ENCODE results near the gene OLFM1.
"Not testable (repeated sequence)": the region's sequence is repeated elsewhere in the genome, so short reads cannot be mapped to it uniquely, and the experiment has no call there.

Gene OLFM1

GRCh38 chr9:135106551-135107270, 19.2 kb downstream of the OLFM1 start:
- no peak for DNase-seq (ENCODE audit: low read depth)
- no peak for TF ChIP-seq CTCF (IDR thresholded peaks at IDR 0.05; ENCODE audit: insufficient read depth, low read depth, low read length, missing control alignments)
- no peak overlapping the region for H3K4me3 ChIP-seq (ENCODE audit: low read length)

DNA sequence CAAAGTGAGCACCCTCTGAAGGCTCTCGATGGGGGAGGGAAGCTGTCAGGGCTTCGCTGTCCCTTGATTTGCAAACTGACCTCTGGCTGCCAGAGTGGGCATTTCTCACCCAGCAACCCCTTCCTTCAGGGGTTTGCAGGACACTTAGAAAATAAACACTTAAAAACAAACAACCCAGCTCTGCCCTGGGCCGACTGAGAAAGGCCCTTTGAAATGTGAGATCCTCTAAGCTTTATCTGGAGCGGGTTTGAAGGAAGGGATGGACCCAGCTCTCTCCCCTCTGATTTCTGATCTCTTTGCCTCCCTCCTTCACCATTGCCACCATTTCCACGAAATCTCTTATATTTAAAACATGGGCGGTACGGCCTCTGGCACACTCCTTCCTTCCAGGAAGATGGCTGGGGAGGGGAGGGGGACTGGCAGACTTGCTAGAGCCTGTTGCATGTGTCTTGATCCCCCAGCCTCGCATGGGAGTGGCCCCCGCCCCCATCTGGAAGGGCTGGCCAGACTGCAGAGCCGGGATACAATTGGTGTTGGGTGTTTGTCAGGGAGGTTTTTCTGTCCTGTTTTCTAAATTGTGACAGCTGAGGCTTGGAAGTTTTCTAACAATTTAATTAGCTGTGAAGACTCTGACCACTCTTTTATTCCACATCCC, 20.2 kb downstream of the OLFM1 start:
- no peak overlapping the region for H3K4me3 ChIP-seq (ENCODE audit: low read length)
- no peak for DNase-seq (ENCODE audit: low read depth)
- TF ChIP-seq CTCF (IDR thresholded peaks at IDR 0.05; ENCODE audit: insufficient read depth, low read depth, low read length, missing control alignments) = no peak

DNA sequence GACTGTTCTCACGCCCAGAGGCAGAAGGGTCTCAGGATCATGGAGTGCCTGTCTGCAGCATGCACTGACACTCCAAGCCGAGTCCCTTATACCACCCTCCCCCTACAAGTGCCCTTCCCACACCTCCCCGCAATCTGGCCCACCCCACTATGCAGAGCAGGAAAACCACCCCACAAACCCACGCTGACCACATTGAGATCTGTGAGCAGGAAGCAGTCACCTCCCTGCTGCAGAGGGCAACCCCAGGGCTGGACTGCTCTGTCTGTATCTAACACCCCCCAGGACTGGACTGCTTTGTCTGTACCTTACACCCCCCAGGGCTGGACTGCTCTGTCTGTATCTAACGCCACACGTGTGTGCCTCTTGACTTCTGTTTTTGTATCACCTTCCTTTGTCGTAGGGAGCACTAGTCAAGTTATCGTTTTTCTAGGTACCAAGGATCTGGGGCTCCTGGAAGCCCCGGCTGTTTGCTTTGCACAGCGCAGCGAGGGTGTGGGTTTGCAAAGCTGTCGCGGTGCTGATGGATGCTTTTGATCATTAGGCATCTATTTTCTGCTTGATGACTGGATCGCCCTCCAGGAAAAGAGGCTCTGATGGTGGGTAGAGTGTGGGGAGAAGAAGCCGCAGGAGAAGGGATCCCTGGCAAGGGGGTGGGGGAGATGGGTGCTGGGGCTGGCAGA, 21.5 kb downstream of the OLFM1 start:
- no peak for DNase-seq (ENCODE audit: low read depth)
- H3K4me3 ChIP-seq (ENCODE audit: low read length) = no peak overlapping the region
- TF ChIP-seq CTCF (IDR thresholded peaks at IDR 0.05; ENCODE audit: insufficient read depth, low read depth, low read length, missing control alignments) = no peak

DNA sequence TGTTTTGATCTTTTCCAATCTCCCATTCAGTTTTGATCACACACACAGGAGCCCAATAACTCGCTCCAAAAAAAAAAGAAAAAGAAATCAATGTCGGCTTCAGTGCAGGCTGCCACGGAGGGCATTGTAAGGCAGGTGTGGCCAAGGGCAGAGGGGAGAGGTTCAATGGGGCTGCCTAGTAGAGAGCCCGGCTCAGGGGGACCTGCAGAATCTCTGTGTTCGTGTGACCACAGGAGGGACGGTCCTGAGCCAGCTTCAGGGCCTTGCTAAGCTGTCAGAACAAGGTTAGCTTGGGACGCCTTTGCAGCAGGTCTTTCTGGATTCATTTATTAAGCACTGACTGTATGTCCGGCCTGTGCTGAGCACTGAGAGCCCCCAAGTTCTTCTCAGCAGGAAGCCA, 22.2 kb downstream of the OLFM1 start:
- no peak for DNase-seq (ENCODE audit: low read depth)
- no peak overlapping the region for H3K4me3 ChIP-seq (ENCODE audit: low read length)
- TF ChIP-seq CTCF (IDR thresholded peaks at IDR 0.05; ENCODE audit: insufficient read depth, low read depth, low read length, missing control alignments) = no peak

DNA sequence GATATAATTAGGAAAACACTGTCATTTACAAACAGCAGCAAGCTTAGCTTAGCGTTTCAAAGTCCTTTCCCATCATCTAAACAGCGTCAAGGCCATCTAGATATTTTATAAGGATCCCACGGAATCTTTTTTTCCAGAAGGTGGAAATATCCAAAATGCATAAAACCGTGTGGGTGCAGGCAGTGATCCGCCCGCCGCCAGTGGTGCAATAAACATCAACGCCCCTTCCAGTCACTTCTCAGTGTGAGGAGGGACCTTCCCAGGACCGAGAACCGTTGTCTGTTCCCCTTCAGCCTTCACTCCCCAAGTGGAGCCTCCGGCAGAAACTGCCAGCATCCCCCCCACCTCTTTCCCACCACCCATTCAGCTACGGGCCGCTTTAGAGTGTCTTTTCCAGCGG, 22.9 kb downstream of the OLFM1 start:
- no peak for TF ChIP-seq CTCF (IDR thresholded peaks at IDR 0.05; ENCODE audit: insufficient read depth, low read depth, low read length, missing control alignments)
- H3K4me3 ChIP-seq (ENCODE audit: low read length) = no peak overlapping the region
- no peak for DNase-seq (ENCODE audit: low read depth)

DNA sequence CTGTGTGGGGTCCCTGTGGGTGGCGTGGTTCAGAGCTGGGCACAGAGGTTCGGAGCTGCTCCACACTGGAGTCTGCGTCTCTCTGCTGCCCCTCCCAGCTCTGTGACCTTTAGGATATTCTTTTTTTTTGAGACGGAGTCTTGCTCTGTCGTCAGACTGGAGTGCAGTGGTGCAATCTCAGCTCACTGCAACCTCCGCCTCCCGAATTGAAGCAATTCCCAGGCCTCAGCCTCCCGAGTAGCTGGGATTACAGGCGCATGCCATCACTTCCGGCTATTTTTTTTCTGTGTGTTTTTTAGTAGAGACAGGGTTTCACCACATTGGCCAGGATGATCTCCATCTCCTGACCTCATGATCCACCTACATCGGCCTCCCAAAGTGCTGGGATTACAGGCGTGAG, 24.1 kb downstream of the OLFM1 start:
- not testable (repeated sequence) for DNase-seq (ENCODE audit: low read depth); H3K4me3 ChIP-seq (ENCODE audit: low read length)

DNA sequence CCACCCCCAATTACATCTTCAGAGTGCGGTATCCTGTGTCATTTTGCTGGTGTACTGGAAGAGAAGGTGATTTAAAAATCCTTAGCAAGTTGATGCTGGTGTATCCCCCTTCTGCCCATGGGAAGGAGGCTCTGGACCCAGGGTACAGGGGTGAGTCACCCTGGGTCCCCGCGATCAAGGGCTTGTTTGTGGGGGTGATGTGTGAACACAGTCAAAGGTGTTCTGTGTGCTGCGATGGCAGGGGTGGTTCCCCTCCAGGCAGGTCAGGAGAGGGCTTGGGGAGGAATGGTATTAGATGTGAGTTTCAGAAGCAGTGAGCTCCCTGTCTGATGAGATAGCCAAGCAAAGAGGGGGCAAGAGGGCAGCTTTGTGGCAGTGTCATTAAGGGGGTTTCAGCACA, 28.9 kb downstream of the OLFM1 start:
- DNase-seq (ENCODE audit: low read depth) = no peak
- no peak overlapping the region for H3K4me3 ChIP-seq (ENCODE audit: low read length)
- TF ChIP-seq CTCF (IDR thresholded peaks at IDR 0.05; ENCODE audit: insufficient read depth, low read depth, low read length, missing control alignments) = no peak

Data from epithelial cell of esophagus (primary cell).